Osteocyte (in vitro differentiated cells): ENCODE results near the gene SPIC. TPM values are rescaled to one million over a fixed set of nuclear protein-coding genes. Genes with fewer than 3 reads are reported as not detected.
"Not testable (repeated sequence)": the region's sequence is repeated elsewhere in the genome, so short reads cannot be mapped to it uniquely, and the experiment has no call there.

Source experiments
- DNase-seq: peaks from one replicate; pipeline ENCODE4 v3.0.0; 2021; ENCODE audit warnings: mixed read lengths; ENCODE audit not compliant: unreplicated experiment; ENCODE audit errors: extremely low spot score
- H3K27ac Mint-ChIP-seq: one replicate; pipeline ENCODE4 v1.8.0; 2021; ENCODE audit warnings: mild to moderate bottlenecking, mixed read lengths; ENCODE audit not compliant: unreplicated experiment
- H3K27me3 Mint-ChIP-seq: one replicate; pipeline ENCODE4 v1.8.0; 2021; ENCODE audit warnings: mixed read lengths; ENCODE audit not compliant: unreplicated experiment
- H3K36me3 Mint-ChIP-seq: one replicate; pipeline ENCODE4 v1.8.0; 2021; ENCODE audit warnings: mixed read lengths; ENCODE audit not compliant: unreplicated experiment
- H3K4me1 Mint-ChIP-seq: one replicate; pipeline ENCODE4 v1.8.0; 2021; ENCODE audit warnings: mixed read lengths; ENCODE audit not compliant: unreplicated experiment
- H3K4me3 Mint-ChIP-seq: one replicate; pipeline ENCODE4 v1.8.0; 2021; ENCODE audit warnings: mild to moderate bottlenecking, moderate library complexity, mixed read lengths; ENCODE audit not compliant: unreplicated experiment
- H3K9me3 Mint-ChIP-seq: one replicate; pipeline ENCODE4 v1.8.0; 2021; ENCODE audit warnings: mixed read lengths; ENCODE audit not compliant: unreplicated experiment
- total RNA-seq: library from RNA; stranded (reverse); gene quantifications from 2 replicates; pipeline ENCODE4 v1.2.1, GENCODE V29; 2021
- TF ChIP-seq, protein P1 (sequence below): fragments of 200-600 bp; sonication (generic); IDR thresholded peaks from 2 replicates; pipeline ENCODE4 v1.5.0; 2021; ENCODE audit warnings: antibody characterized with exemption, mild to moderate bottlenecking, moderate library complexity

SPIC gene
- total RNA-seq, 1 donor from 2014 or later, result not detected

DNA sequence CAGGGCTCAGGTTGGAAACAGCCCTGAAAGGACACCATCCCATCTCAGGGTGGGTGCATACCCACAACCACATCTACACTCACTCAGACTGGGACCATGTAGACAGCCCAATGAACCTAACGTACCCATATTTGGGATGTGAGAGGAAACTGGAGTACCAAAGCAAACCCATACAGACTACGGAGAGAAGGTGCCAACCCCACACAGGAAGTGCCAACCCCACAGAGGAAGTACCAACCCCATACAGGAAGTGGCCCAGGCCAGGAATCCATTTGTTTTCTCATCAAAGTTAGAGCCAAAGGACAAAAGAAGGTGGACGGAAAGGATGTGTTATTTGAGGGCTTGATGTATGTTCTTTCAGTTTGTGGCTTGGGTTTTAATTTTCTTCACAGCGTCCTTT is 19.5 kb upstream of the SPIC start:
- H3K27ac Mint-ChIP-seq, result no peak overlapping the region
- H3K4me1 Mint-ChIP-seq, result no peaks in the 10 kb centered on the region
- no peak for DNase-seq
- H3K36me3 Mint-ChIP-seq, result no peaks in the 10 kb centered on the region
- no peaks in the 10 kb centered on the region for H3K9me3 Mint-ChIP-seq
- H3K4me3 Mint-ChIP-seq, result no peak overlapping the region
- TF ChIP-seq, protein P1, sequence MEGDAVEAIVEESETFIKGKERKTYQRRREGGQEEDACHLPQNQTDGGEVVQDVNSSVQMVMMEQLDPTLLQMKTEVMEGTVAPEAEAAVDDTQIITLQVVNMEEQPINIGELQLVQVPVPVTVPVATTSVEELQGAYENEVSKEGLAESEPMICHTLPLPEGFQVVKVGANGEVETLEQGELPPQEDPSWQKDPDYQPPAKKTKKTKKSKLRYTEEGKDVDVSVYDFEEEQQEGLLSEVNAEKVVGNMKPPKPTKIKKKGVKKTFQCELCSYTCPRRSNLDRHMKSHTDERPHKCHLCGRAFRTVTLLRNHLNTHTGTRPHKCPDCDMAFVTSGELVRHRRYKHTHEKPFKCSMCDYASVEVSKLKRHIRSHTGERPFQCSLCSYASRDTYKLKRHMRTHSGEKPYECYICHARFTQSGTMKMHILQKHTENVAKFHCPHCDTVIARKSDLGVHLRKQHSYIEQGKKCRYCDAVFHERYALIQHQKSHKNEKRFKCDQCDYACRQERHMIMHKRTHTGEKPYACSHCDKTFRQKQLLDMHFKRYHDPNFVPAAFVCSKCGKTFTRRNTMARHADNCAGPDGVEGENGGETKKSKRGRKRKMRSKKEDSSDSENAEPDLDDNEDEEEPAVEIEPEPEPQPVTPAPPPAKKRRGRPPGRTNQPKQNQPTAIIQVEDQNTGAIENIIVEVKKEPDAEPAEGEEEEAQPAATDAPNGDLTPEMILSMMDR, result no peak
- no peaks in the 10 kb centered on the region for H3K27me3 Mint-ChIP-seq

DNA sequence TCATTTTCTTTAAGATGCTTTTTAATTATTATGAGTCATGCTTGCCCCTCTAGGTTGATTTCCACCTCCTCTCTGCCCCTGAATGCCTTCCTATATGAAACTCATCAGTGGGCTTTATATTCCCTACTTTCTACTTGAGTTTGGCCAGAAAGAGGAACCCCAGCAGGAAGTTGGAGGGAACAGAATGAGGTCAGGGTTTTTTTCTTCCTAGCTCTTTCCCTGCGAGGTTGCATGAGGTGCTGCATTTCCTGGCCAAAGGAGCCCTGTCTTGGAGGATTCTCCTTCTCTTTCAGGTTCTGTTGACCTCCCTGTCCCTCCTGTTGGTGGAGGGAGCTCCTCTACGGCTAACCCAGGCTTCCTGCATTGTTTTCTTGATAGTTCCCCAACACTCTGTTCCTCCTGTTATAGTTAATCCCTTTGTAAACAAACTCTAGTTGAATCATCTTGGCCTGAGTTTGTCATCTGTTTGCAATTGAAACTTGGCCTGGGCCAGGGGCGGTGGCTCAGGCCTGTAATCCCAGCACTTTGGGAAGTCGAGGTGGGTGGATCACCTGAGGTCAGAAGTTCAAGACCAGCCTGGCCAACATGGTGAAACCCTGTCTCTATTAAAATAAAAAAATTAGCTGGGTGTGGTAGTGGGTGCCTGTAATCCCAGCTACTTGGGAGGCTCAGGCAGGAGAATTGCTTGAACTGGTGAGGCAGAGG is 15.3 kb upstream of the SPIC start:
- no peaks in the 10 kb centered on the region for H3K36me3 Mint-ChIP-seq
- no peaks in the 10 kb centered on the region for H3K27me3 Mint-ChIP-seq
- no peak overlapping the region for H3K4me3 Mint-ChIP-seq
- no peak for DNase-seq
- TF ChIP-seq, protein P1, result no peak
- no peaks in the 10 kb centered on the region for H3K9me3 Mint-ChIP-seq
- no peaks in the 10 kb centered on the region for H3K4me1 Mint-ChIP-seq
- H3K27ac Mint-ChIP-seq, result no peak overlapping the region

DNA sequence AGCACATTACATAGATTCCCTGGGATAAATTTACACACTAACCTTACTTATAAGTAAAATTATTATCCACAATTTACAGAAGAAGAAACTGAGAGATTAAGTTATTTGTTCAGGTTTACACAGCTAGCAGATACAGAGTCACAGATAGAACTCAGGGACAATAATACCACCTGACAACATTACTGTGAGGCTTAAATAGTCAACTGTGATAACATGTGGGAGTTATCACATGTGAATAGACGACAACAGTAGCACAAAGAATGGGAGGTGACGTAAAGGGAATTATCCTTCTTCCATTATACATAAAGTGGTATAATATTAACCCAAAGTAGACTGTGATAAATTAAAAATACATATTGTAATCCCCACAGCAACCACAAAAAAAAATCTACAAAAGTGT is 6.2 kb upstream of the SPIC start:
- Mint-ChIP-seq H3K36me3 (no peaks in the 10 kb centered on the region), H3K4me3 (no peak overlapping the region), H3K27me3 (no peaks in the 10 kb centered on the region), H3K4me1 (no peaks in the 10 kb centered on the region), H3K9me3 (no peaks in the 10 kb centered on the region), H3K27ac (no peak overlapping the region)
- TF ChIP-seq, protein P1, result no peak
- DNase-seq, result no peak

DNA sequence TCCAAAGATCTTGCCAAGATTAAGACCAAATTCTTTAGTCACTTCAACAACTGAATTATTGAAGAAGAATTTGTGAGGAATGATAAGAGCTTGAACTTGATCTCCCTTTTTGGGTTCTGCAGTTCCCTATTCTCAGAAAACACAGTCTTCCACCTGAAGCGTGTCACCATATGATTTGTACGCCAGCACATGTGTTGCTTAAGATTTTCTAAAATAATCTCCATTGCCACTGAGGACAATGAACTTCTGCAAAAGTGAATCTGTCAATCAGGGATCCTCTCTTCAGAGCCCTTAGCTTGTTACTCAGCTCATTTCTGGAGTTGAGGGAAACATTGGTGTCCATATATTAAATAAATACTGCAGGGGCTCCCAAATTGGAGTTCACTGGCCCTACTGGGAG is 4.2 kb upstream of the SPIC start:
- peaks cover 6% of the 10 kb centered on the region for H3K27me3 Mint-ChIP-seq
- no peaks in the 10 kb centered on the region for H3K4me1 Mint-ChIP-seq
- no peak overlapping the region for H3K27ac Mint-ChIP-seq
- TF ChIP-seq, protein P1, result no peak
- no peak for DNase-seq
- no peaks in the 10 kb centered on the region for H3K36me3 Mint-ChIP-seq
- H3K9me3 Mint-ChIP-seq, result no peaks in the 10 kb centered on the region
- H3K4me3 Mint-ChIP-seq, result no peak overlapping the region

DNA sequence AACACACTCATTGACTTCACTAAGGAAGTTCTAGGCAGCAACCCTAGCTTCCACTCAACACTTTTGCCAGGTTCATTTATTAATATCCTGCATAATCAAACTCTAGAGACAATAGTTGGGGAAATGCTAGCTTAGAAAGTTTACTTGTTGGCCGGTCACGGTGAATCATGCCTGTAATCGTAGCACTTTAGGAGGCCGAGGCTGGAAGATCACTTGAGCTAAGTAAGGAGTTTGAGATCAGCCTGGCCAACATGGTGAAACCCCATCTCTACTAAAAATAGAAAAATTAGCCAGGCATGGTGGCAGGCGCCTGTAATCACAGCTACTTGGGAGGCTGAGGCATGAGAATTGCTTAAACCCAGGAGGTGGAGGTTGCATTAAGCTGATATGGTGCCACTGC is 3.3 kb upstream of the SPIC start:
- H3K4me1 Mint-ChIP-seq, H3K27ac Mint-ChIP-seq, H3K9me3 Mint-ChIP-seq, H3K36me3 Mint-ChIP-seq, DNase-seq, H3K4me3 Mint-ChIP-seq, H3K27me3 Mint-ChIP-seq: not testable (repeated sequence)

DNA sequence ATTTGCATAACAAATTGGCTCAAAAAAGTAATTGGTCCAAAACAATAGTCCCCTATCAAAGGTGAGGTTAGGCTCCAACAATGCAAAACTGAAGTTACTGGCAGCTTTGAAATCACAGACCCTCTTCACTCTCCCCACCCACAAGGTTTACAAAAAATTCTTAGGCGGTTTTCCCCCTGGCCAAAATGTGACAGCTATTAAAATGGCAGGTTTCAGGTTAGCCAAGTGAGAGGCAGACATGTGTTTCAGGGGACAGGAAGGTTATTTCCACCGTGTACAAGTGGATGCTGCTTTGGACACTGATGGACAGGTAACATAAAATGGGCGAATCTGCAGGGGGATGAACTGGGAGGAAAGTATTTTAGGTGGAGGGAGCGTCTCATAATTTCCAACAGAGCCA is 888 bp upstream of the SPIC start:
- H3K4me1 Mint-ChIP-seq, result no peaks in the 10 kb centered on the region
- no peaks in the 10 kb centered on the region for H3K36me3 Mint-ChIP-seq
- no peak overlapping the region for H3K4me3 Mint-ChIP-seq
- no peaks in the 10 kb centered on the region for H3K9me3 Mint-ChIP-seq
- peaks cover 6% of the 10 kb centered on the region for H3K27me3 Mint-ChIP-seq
- DNase-seq, result no peak
- no peak overlapping the region for H3K27ac Mint-ChIP-seq
- TF ChIP-seq, protein P1, result no peak
